NCI-H1694 treated with DMSO at 0.1 percent for 48 hours (cell line): ENCODE measurements around the gene PPIH.
"Not testable (repeated sequence)": the region's sequence is repeated elsewhere in the genome, so short reads cannot be mapped to it uniquely, and the experiment has no call there.

Source experiments
- DNase-seq: peaks from one replicate; lab custom pipeline; 2025; lab: John Stamatoyannopoulos, UW

The PPIH gene

GRCh38 chr1:42682739-42683531, 24.7 kb downstream of the PPIH start:
- peak; percentile 13 for DNase-seq

DNA sequence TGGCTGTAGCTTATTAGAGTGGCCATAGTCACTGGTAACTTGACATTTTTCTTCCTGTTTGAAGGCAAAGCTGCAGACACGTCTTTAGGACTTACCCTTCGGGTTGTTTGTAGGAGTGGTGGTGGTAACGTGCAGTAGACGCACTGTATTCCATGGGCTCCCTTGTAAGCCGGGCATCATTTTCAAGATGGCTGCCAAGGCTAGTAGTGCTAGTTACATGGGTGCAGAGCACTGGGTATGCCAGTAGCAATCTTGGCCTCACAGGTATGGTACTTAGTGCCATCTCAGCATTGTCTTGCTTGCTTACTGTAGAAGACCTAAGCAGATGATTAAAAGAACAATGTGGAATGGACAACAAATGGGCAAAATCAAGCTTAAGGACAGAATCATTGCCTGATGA, 25.9 kb downstream of the PPIH start:
- DNase-seq = no peak

- DNase-seq = no peak
These were observed 28.2 kb downstream of the PPIH start for GRCh38 chr1:42686418-42686817.

DNA sequence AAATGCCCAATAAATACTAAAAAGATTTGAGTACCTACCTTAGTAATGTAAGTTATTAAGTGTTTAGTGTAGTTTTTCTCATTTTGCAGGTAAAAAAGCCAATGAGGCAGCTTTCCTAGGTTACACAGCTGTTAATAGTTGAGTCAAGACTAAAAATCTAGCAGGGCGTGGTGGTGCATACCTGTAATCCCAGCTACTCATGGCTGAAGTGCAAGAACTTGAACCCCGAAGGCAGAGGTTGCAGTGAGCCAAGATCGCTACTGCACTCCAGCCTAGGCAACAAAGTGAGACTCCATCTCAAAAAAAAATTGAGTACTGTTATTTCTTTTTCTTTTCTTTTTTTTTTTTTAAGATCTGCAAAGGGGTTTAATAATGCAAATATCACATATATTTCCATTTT, 31.7 kb downstream of the PPIH start:
- DNase-seq = no peak

DNA sequence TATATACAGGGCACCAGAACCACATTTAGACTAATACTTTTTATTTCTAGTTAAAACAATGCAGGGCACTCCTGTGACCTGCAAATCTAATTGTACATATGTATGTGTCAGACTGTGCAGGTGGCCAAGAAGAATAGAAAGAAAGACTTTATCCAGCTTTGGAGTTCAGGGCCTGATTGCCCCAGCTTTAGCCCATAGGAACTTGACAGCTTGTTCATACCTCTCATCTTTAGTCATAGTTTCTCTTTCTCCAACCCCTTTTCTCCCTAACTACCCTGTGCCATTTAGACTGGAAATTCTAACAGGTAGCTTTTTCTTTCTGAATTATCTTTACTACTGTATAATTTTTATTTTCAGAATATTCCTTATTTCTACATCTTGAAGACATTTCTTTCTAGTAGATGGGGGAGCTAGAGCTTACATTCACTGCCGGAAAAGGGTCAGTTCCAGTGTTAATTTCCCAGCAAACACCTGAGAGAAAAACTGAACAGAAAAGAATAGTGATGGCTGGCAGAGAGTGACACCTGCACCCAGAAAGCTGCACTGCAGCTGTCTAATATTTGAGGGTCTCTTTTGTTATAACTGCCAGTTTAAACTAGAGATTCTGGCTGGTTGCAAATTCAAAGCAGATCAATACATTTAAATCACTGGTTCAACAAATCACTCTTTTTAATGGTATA, 32.4 kb downstream of the PPIH start:
- DNase-seq = no peak

DNA sequence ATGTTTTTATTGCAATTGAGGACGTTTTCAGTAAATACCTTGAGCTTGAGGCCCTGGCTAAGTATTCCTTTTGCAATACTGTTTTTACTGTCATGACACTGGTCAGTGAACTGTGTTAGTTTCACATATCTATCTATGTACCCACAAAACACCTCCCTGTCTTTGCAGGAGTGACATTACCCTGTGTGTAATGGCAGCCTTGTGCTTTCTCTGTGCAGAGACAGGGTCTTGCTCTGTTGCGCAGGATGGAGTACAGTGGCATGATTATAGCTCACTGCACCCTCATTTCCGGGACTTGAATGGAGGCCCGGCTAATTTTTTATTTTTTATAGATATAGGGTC, 32.9 kb downstream of the PPIH start:
- no peak for DNase-seq

DNA sequence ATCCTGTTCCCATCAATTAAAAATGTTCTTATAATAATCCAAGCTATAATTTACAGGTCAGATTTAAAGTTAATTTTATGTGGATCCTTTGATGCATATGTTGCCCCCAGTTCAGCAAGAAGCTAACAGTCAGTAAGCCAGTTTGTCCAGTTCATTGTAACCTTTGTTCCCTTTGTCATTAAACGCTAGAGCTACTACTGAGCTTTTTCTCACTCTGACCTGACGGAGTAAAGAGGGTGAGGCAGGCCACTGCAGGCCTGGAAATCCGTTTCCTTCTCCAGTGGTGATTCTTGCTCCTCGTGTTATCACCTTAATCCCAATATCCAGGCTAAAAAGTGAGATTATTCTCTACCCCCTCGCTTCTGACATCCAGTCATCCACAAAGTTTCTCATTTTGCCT, 34.2 kb downstream of the PPIH start:
- no peak for DNase-seq

DNA sequence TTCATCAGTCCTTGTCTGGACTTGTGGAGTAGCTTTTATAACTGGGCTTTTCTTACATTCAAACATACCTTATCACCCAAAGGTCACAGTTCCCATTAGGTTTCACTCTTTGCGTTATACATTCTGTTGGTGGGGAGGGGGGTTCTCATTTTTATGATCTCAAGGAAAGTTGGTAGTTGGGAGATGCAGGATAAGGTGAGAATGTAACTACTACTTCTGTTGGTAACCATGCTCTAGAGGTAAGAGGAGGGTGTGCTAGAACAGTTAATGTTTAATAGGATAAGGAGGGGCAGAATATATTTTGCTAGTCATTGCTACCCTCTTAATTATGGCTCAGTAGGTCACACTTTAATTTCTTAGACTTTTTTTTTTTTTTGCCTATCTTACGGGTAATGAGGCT, 34.7 kb downstream of the PPIH start:
- no peak for DNase-seq

- DNase-seq = no peak
These were observed 40.0 kb downstream of the PPIH start for GRCh38 chr1:42698081-42698813.

DNA sequence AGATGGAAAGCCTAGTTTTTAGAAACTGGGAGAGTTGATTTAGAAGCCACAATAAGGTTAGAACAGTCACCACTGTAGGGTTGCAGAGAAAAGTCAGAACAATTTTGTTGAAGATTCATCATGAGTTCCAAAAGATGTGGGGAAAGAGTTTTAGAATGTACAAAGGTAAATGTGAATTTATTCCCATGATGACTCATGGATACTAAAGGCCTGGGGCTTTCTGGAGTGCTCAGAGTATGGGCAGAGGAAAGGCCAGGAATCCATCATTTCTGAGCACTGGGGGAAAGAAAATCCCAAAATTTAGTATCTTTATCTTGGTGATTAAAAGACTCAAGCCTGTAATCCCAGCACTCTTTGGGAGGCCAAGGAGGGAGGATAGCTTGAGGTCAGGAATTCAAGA, 41.8 kb downstream of the PPIH start:
- no peak for DNase-seq

DNA sequence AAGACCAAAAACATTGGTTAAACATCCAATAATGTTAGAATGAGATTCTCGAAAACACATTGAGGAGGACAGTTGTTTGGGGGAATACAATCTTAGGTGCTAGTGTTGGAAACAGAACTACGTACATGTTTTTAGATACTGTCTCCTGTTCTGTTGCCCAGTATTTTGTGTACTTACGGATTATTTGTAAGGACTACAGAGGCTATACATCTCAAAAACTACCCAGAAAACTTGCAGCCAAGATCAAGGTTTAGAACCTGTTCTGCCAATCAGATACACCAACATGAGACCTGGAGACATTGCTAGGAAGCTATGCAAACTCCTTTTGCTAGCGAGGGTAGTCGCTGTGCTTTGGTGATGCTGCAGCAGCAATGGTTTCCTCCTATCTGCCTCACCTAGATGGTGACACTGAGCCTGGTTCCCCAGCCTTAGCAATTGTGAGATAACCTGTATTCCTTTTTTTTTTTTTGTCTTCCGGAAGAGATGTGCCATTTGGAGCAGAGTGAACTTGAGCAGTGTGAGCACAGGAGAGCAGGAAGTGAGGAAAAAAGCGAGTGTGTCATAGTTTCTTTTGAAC, 45.8 kb downstream of the PPIH start:
- no peak for DNase-seq

GRCh38 chr1:42712808-42713207, 54.6 kb downstream of the PPIH start:
- DNase-seq = not testable (repeated sequence)

DNA sequence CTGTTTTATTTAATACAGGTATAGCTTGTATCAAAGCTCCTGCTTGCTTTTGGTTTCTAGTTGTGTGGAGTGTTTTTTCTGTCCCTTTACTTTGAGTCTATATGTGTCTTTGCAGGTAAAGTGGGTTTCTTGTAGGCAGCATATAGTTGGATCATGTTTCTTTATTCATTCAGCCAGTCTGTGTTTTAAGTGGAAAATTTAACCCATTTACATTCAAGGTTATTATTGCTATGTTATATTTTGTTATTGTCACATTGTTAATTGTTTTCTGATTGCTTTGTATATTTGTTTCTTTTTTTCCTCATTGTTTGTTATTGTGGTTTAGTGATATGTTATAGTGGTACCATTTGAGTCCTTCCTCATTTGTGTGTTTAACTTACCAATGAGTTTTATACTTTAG, 55.1 kb downstream of the PPIH start:
- DNase-seq = no peak

DNA sequence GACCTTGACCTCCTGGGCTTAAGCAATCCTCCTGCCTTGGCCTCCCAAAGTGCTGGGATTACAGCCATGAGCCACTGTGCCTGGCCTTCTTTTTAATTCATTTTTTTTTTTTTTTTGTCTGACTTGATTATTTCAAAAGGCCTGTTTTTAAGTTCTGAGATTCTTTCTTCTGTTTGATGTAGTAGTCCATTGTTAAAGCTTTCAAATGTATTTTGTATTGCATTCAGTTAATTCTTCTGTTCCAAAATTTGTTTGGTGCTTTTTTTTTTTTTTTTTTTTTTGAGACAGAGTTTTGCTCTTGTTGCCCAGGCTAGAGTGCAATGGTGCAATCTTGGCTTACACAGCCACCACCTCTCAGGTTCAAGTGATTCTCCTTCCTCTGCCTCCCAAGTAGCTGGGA, 56.2 kb downstream of the PPIH start:
- DNase-seq = not testable (repeated sequence)

DNA sequence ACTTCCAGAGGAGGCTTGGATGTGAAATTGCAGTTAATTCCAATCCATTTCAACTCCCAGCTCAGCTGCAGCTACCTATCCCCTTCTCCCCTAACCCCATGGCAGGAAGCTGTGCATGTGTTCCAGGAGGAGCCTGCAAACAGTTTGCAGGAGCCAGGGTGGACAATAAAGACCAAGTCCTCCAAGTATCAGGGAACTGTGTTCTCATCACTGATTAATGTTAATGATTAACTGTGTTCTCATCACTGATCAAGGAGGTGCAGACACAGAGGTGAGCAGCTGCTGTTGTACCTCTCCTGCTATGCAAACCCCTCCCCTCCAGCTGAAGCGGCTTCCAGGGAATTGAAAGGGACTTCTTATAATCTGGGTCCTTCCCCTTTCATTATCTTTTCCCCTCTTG, 62.6 kb downstream of the PPIH start:
- DNase-seq = no peak

- no peak for DNase-seq
These were observed 63.7 kb downstream of the PPIH start for GRCh38 chr1:42721926-42722325.

DNA sequence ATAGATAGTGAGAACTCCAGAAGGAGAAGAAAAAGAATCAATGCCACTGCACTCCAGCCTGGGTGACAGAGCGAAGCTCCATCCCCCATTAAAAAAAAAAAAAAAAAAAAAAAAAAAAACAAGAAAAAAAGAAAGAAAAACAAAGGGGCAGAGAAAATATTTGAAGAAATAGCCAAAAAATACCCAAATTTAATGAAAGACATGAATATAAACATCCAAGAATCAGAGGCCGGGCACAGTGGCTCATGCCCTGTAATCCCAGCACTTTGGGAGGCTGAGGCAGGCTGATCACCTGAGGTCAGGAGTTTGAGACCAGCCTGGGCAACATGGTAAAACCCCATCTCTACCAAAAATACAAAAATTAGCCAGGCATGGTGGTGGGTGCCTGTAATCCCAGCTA, 64.2 kb downstream of the PPIH start:
- not testable (repeated sequence) for DNase-seq

GRCh38 chr1:42723511-42723910, 65.3 kb downstream of the PPIH start:
- DNase-seq = no peak

DNA sequence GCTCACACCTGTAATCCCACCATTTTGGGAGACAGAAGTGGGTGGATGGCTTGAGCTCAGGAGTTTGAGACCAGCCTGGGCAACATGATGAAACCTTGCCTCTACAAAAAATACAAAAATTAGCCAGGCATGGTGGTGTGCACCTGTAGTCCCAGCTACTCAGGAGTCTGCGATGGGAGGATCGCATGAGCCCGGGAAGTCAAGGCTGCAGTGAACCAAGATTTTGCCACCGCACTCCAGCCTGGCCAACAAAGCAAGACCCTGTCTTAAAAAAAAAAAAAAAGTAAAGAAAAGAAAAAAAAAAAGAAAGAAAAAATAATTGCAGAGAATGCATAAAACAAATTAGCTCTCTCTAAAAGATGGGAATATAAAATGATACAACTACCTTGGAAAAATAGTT, 67.6 kb downstream of the PPIH start:
- DNase-seq = not testable (repeated sequence)
